NCI-H524 treated with DMSO at 0.1 percent for 48 hours (cell line): Measurements from ENCODE around the gene TRIP12.

Experiments used
- DNase-seq: peaks from one replicate; lab custom pipeline; 2025; lab: John Stamatoyannopoulos, UW

The TRIP12 gene

GRCh38 chr2:229715895-229716507, 205.8 kb downstream of the TRIP12 start:
- DNase-seq, result peak; percentile 26

- no peak for DNase-seq
Measured at GRCh38 chr2:229714736-229715541, 206.9 kb downstream of the TRIP12 start.

GRCh38 chr2:229714080-229714735, 207.6 kb downstream of the TRIP12 start, which contains the start of gene DNER:
DNER (minus strand) TSS chr2:229714555; CDS start chr2:229714423, 132 bp downstream.
- DNase-seq, result no peak
